ENCODE data around the gene BRME1. TPM values are rescaled to one million over a fixed set of nuclear protein-coding genes. Genes with fewer than 3 reads are reported as not detected.
A peak's percentile ranks its signal among the peaks of the same experiment; 100 is the strongest.

BRME1 gene
- total RNA-seq, 5 donors from 2014 or later (not counting 1 experiment from before 2014, with no cell fraction given): 1.3 to 3.6 (median 1.7) TPM

- Mint-ChIP-seq H3K4me3 (peak overlapping the region; percentile 42 to 80 (median 67)), H3K4me1 (peaks cover 27 to 44% (median 40%) of the 10 kb centered on the region in 3 donors), H3K27me3 (no peaks in the 10 kb centered on the region), H3K9me3 (no peaks in the 10 kb centered on the region), H3K27ac (peak overlapping the region; percentile 93 to 94), H3K36me3 (no peaks in the 10 kb centered on the region)
- Histone ChIP-seq H3K9me3 (no peaks in the 10 kb centered on the region), H3K4me1 (ENCODE audit: control insufficient read depth in 1 of 2, extremely low read depth in 1 of 2, insufficient read depth in 2 of 2, low read length in 2 of 2) (peaks cover 8 to 58% of the 10 kb centered on the region in 2 experiments), H3K4me3 (ENCODE audit: control insufficient read depth in 1 of 2, extremely low read depth in 1 of 2, low read length in 1 of 2) (peak overlapping the region in 1 of 2 donors; percentile 30), H3K27ac (ENCODE audit: low read length) (peak overlapping the region; percentile 97), H3K27me3 (replicated peaks in 1 of 2; ENCODE audit: control insufficient read depth in 2 of 2, extremely low read depth in 1 of 2, insufficient read depth in 2 of 2, low read length in 1 of 2) (peaks cover 0 to 2% of the 10 kb centered on the region in 2 experiments), H3K36me3 (ENCODE audit: control insufficient read depth in 2 of 2, extremely low read depth in 1 of 2, insufficient read depth in 1 of 2, low read length in 1 of 2) (no peaks in the 10 kb centered on the region)
- WGBS (ENCODE audit: insufficient coverage): 23% methylated on average over 63 of the region's 66 CpGs
- DNase-seq (peak in 21 of 35 experiments; percentile 38 to 81 (median 55)), ATAC-seq (replicated peaks in 1 of 4) (peak in 1 of 4 experiments; percentile 9)
- ChIA-PET POLR2A (interaction anchor here in 1 of 2 donors (0.6 to 1.0 kb wide), 2 partner anchors 10 to 53 kb away, joined by 3 read pairs; no protein-coding TSS in a partner anchor), CTCF (interaction anchor here in 1 of 2 donors (0.6 kb wide), 1 partner anchor 12 kb away, joined by 3 read pairs; no protein-coding TSS in a partner anchor)
Observed at GRCh38 chr19:13849991-13850909, 55.7 kb downstream of the BRME1 start.

- Histone ChIP-seq H3K9me3 (no peaks in the 10 kb centered on the region), H3K27me3 (replicated peaks in 1 of 2; ENCODE audit: control insufficient read depth in 2 of 2, extremely low read depth in 1 of 2, insufficient read depth in 2 of 2, low read length in 1 of 2) (peaks cover 0 to 2% of the 10 kb centered on the region in 2 experiments), H3K36me3 (ENCODE audit: control insufficient read depth in 2 of 2, extremely low read depth in 1 of 2, insufficient read depth in 1 of 2, low read length in 1 of 2) (no peaks in the 10 kb centered on the region), H3K27ac (ENCODE audit: low read length) (peak overlapping the region; percentile 38), H3K4me3 (ENCODE audit: control insufficient read depth in 1 of 2, extremely low read depth in 1 of 2, low read length in 1 of 2) (no peak overlapping the region), H3K4me1 (ENCODE audit: control insufficient read depth in 1 of 2, extremely low read depth in 1 of 2, insufficient read depth in 2 of 2, low read length in 2 of 2) (peaks cover 12 to 70% of the 10 kb centered on the region in 2 experiments)
- H3K4me1 Mint-ChIP-seq: peaks cover 39 to 56% (median 51%) of the 10 kb centered on the region in 3 donors
- POLR2A ChIA-PET: interaction anchor here (0.5 to 1.0 kb wide), 3 partner anchors 13 to 509 kb away, joined by 3 to 4 read pairs (median 3); no protein-coding TSS in a partner anchor
- H3K9me3 Mint-ChIP-seq: no peaks in the 10 kb centered on the region
- WGBS (ENCODE audit: insufficient coverage): 95% methylated on average over 11 of the region's 16 CpGs
- H3K36me3 Mint-ChIP-seq: no peaks in the 10 kb centered on the region
- peak overlapping the region; percentile 29 to 83 (median 49) for H3K4me3 Mint-ChIP-seq
- CTCF ChIA-PET: interaction anchor here in 1 of 2 donors (1.8 kb wide), 1 partner anchor 12 kb away, joined by 8 read pairs; no protein-coding TSS in a partner anchor
- H3K27me3 Mint-ChIP-seq: no peaks in the 10 kb centered on the region
- DNase-seq (no peak), ATAC-seq (replicated peaks in 1 of 4) (no peak)
- peak overlapping the region; percentile 81 to 88 for H3K27ac Mint-ChIP-seq
Observed at GRCh38 chr19:13848798-13849676, 56.9 kb downstream of the BRME1 start.

- no peaks in the 10 kb centered on the region for H3K27me3 Mint-ChIP-seq
- peak overlapping the region in 2 of 3 donors; percentile 6 to 83 for H3K4me3 Mint-ChIP-seq
- H3K36me3 Mint-ChIP-seq: no peaks in the 10 kb centered on the region
- H3K4me1 Mint-ChIP-seq: peaks cover 44 to 61% (median 56%) of the 10 kb centered on the region in 3 donors
- H3K9me3 ChIP-seq: no peaks in the 10 kb centered on the region
- H3K4me3 ChIP-seq (ENCODE audit: control insufficient read depth in 1 of 2, extremely low read depth in 1 of 2, low read length in 1 of 2): no peak overlapping the region
- peak overlapping the region; percentile 100 for H3K27ac ChIP-seq (ENCODE audit: low read length)
- DNase-seq: no peak
- no CpG with 5 or more reads among the region's 4 CpGs for WGBS (ENCODE audit: insufficient coverage)
- no peaks in the 10 kb centered on the region for H3K36me3 ChIP-seq (ENCODE audit: control insufficient read depth in 2 of 2, extremely low read depth in 1 of 2, insufficient read depth in 1 of 2, low read length in 1 of 2)
- H3K27ac Mint-ChIP-seq: peak overlapping the region in 1 of 2 donors; percentile 49
- no peak for ATAC-seq (replicated peaks in 1 of 4)
- CTCF ChIA-PET: interaction anchor here in 1 of 2 donors (1.8 kb wide), 1 partner anchor 11 kb away, joined by 8 read pairs; no protein-coding TSS in a partner anchor
- H3K27me3 ChIP-seq (replicated peaks in 1 of 2; ENCODE audit: control insufficient read depth in 2 of 2, extremely low read depth in 1 of 2, insufficient read depth in 2 of 2, low read length in 1 of 2): peaks cover 0 to 2% of the 10 kb centered on the region in 2 experiments
- H3K9me3 Mint-ChIP-seq: no peaks in the 10 kb centered on the region
- POLR2A ChIA-PET: interaction anchor here (0.8 to 2.7 kb wide), 2 partner anchors 9 to 11 kb away, joined by 3 to 22 read pairs; no protein-coding TSS in a partner anchor
- H3K4me1 ChIP-seq (ENCODE audit: control insufficient read depth in 1 of 2, extremely low read depth in 1 of 2, insufficient read depth in 2 of 2, low read length in 2 of 2): peaks cover 13 to 78% of the 10 kb centered on the region in 2 experiments
Observed at GRCh38 chr19:13848340-13848677, 57.6 kb downstream of the BRME1 start.

GRCh38 chr19:13847407-13848339, 58.2 kb downstream of the BRME1 start:
- no peaks in the 10 kb centered on the region for H3K27me3 Mint-ChIP-seq

More at GRCh38 chr19:13847407-13848339, 58.2 kb downstream of the BRME1 start:
- Mint-ChIP-seq H3K36me3 (no peaks in the 10 kb centered on the region), H3K9me3 (no peaks in the 10 kb centered on the region), H3K4me3 (peak overlapping the region; percentile 83 to 84 (median 84)), H3K4me1 (peaks cover 44 to 64% (median 58%) of the 10 kb centered on the region in 3 donors), H3K27ac (peak overlapping the region; percentile 99 to 100)
- H3K27me3 ChIP-seq (replicated peaks in 1 of 2; ENCODE audit: control insufficient read depth in 2 of 2, extremely low read depth in 1 of 2, insufficient read depth in 2 of 2, low read length in 1 of 2): peaks cover 0 to 2% of the 10 kb centered on the region in 2 experiments
- peak overlapping the region; percentile 66 to 67 for H3K4me3 ChIP-seq (ENCODE audit: control insufficient read depth in 1 of 2, extremely low read depth in 1 of 2, low read length in 1 of 2)
- H3K27ac ChIP-seq (ENCODE audit: low read length): peak overlapping the region; percentile 100
- POLR2A ChIA-PET: interaction anchor here (0.7 to 2.7 kb wide), 5 partner anchors 8 to 1054 kb away, joined by 3 to 22 read pairs (median 6); no protein-coding TSS in a partner anchor
- H3K9me3 ChIP-seq: no peaks in the 10 kb centered on the region
- no peaks in the 10 kb centered on the region for H3K36me3 ChIP-seq (ENCODE audit: control insufficient read depth in 2 of 2, extremely low read depth in 1 of 2, insufficient read depth in 1 of 2, low read length in 1 of 2)
- DNase-seq (peak; percentile 61 to 91 (median 78)), ATAC-seq (replicated peaks in 1 of 4) (peak; percentile 31 to 42 (median 40))
- peaks cover 17 to 82% of the 10 kb centered on the region in 2 experiments for H3K4me1 ChIP-seq (ENCODE audit: control insufficient read depth in 1 of 2, extremely low read depth in 1 of 2, insufficient read depth in 2 of 2, low read length in 2 of 2)
- 0% methylated on average over 17 of the region's 47 CpGs for WGBS (ENCODE audit: insufficient coverage)
- CTCF ChIA-PET: interaction anchor here in 1 of 2 donors (1.8 kb wide), 1 partner anchor 11 kb away, joined by 8 read pairs; no protein-coding TSS in a partner anchor
